ENCODE measurements around the gene NOVA2. TPM values are rescaled to one million over a fixed set of nuclear protein-coding genes. Genes with fewer than 3 reads are reported as not detected.
A peak's percentile ranks its signal among the peaks of the same experiment; 100 is the strongest.

Gene NOVA2
- total and polyA plus RNA-seq, 9 of the 15 experiments (the other 6 are each of a cell fraction or from before 2014, with no cell fraction given): not detected

- TF ChIP-seq PRDM10 (IDR thresholded peaks at IDR 0.05; ENCODE audit: partially characterized antibody) (peak; percentile 40), REST (IDR thresholded peaks at IDR 0.05; ENCODE audit: borderline replicate concordance) (no peak), REST (CRISPR knock-in tag; IDR thresholded peaks at IDR 0.05; ENCODE audit: low read depth) (no peak), ADNP (tag; IDR thresholded peaks at IDR 0.05) (no peak), TOE1 (IDR thresholded peaks at IDR 0.05; ENCODE audit: borderline replicate concordance) (0 out of 2 replicates have a peak, but pooled peaks have one; percentile 13), TOE1 (CRISPR knock-in tag; IDR thresholded peaks at IDR 0.05; ENCODE audit: borderline replicate concordance, low read depth) (no peak), CEBPB (tag; IDR thresholded peaks at IDR 0.05) (peak; percentile 73), AFF1 (IDR thresholded peaks at IDR 0.05; ENCODE audit: low read depth in 1 of 2, partially characterized antibody in 2 of 2) (peak in 1 of 2 experiments; percentile 47), HDAC2 (IDR thresholded peaks at IDR 0.05) (peak; percentile 62; the same call in 1 of the 2 replicates), RNF2 (IDR thresholded peaks at IDR 0.05) (no peak), ZNF174 (CRISPR knock-in tag; IDR thresholded peaks at IDR 0.05) (no peak)
Observed at GRCh38 chr19:45994456-45994997, 20.9 kb upstream of the NOVA2 start (continued).
